A549 (cell line): ENCODE measurements around the gene CD7. TPM values are rescaled to one million over a fixed set of nuclear protein-coding genes. Genes with fewer than 3 reads are reported as not detected.

Experiments
- ATAC-seq, 2 experiments: fragments of 200-7000 bp in 1 of 2; fragments of >200 bp in 1 of 2; cut with Nextera tagmentation in 1 of 2; cut with Tn5 transposase in 1 of 2; 3 replicates each; pipeline versions ENCODE4 v1.8.0 to v1.9.1; 2018 to 2020; ENCODE audit warnings: mild to moderate bottlenecking in 1 of 2, moderate library complexity in 1 of 2
- CTCF ChIA-PET: fragments of 300-600 bp; sonication (Branson Sonifier 250); formaldehyde crosslinking; extraction: SDS; loops from one replicate; lab custom pipeline; 2021; ENCODE audit warnings: antibody characterized with exemption, inconsistent platforms; lab: Yijun Ruan, JAX
- POLR2A ChIA-PET: fragments of 350-600 bp; formaldehyde crosslinking; extraction: SDS; loops from one replicate; lab custom pipeline; 2021; ENCODE audit warnings: antibody characterized with exemption, inconsistent platforms; lab: Yijun Ruan, JAX
- DNase-seq, 2 experiments: peaks; one replicate each; pipeline versions ENCODE4 v3.0.0 to v3.0.0-alpha.2; 2011 to 2016; ENCODE audit warnings: low read depth in 1 of 2, low spot score in 1 of 2
- FAIRE-seq: peaks from 2 replicates; lab custom pipeline; 2011; peaks lifted over from hg19 to GRCh38; lab: Jason Lieb, UNC
- H3K27ac ChIP-seq, 2 experiments: fragments of >200 bp; sonication (Bioruptor Twin); formaldehyde crosslinking; 3 replicates each; pipeline ENCODE4 v1.5.1; 2016 to 2017
- H3K4me1 ChIP-seq: fragments of >200 bp; sonication (Bioruptor Twin); formaldehyde crosslinking; 3 replicates; pipeline ENCODE4 v1.6.1; 2016
- H3K4me2 ChIP-seq: fragments of >200 bp; sonication (Bioruptor Twin); formaldehyde crosslinking; 3 replicates; pipeline ENCODE4 v1.6.1; 2016
- H3K4me3 ChIP-seq: fragments of >200 bp; sonication (Bioruptor Twin); formaldehyde crosslinking; 3 replicates; pipeline ENCODE4 v1.5.1; 2016
- H3K9me3 ChIP-seq: fragments of >200 bp; sonication (Bioruptor Twin); formaldehyde crosslinking; 3 replicates; pipeline ENCODE4 v1.6.1; 2016
- BHLHE40 ChIP-seq: IDR thresholded peaks from 2 replicates; pipeline ENCODE4 v1.6.1; 2012; ENCODE audit warnings: low read depth, low read length, inconsistent platforms
- CBX2 ChIP-seq: fragments of 200-600 bp; sonication (generic); IDR thresholded peaks from 2 replicates; pipeline ENCODE4 v1.6.1; 2016; ENCODE audit warnings: low read depth, mild to moderate bottlenecking, borderline replicate concordance
- CBX8 ChIP-seq: fragments of 200-600 bp; sonication (generic); IDR thresholded peaks from 2 replicates; pipeline ENCODE4 v1.6.1; 2016
- CHD4 ChIP-seq: fragments of 200-600 bp; sonication (generic); IDR thresholded peaks from 2 replicates; pipeline ENCODE4 v1.6.1; 2016; ENCODE audit warnings: antibody characterized with exemption, mild to moderate bottlenecking, borderline replicate concordance
- EHF ChIP-seq: fragments of 250-450 bp; sonication (Bioruptor Pico); IDR thresholded peaks from 2 replicates; pipeline ENCODE4 v1.5.0; 2020; ENCODE audit warnings: mild to moderate bottlenecking
- HOXA7 ChIP-seq: fragments of 250-450 bp; sonication (Bioruptor Pico); IDR thresholded peaks from 2 replicates; pipeline ENCODE4 v1.5.0; 2020; ENCODE audit warnings: mild to moderate bottlenecking, moderate library complexity
- HOXB5 ChIP-seq: fragments of 250-450 bp; sonication (Bioruptor Pico); IDR thresholded peaks from 2 replicates; pipeline ENCODE4 v1.5.0; 2020; ENCODE audit warnings: mild to moderate bottlenecking, moderate library complexity
- KDM5A ChIP-seq: fragments of 200-600 bp; sonication (generic); IDR thresholded peaks from 2 replicates; pipeline ENCODE4 v1.6.1; 2016; ENCODE audit warnings: antibody characterized with exemption, mild to moderate bottlenecking
- MYC ChIP-seq: IDR thresholded peaks from 2 replicates; pipeline ENCODE4 v1.6.1; 2012; ENCODE audit warnings: mild to moderate bottlenecking, inconsistent platforms, low read length, improper control_type of control experiment, borderline replicate concordance
- NFE2L2 ChIP-seq: fragments of 150-350 bp; conservative IDR thresholded peaks from 2 replicates; pipeline ENCODE4 v1.6.1; 2014; ENCODE audit warnings: low read length
- NPAS2 ChIP-seq: fragments of 250-450 bp; sonication (Bioruptor Pico); IDR thresholded peaks from 2 replicates; pipeline ENCODE4 v1.8.0; 2022; ENCODE audit warnings: mild to moderate bottlenecking, moderate library complexity, borderline replicate concordance
- NR3C1 ChIP-seq: fragments of >200 bp; sonication (Bioruptor Twin); formaldehyde crosslinking; IDR thresholded peaks from 3 replicates; pipeline ENCODE4 v1.6.1; 2017
- PHF8 ChIP-seq: fragments of 200-600 bp; sonication (generic); IDR thresholded peaks from 2 replicates; pipeline ENCODE4 v1.6.1; 2016; ENCODE audit warnings: low read depth, mild to moderate bottlenecking, antibody characterized with exemption, moderate library complexity, borderline replicate concordance
- RARB ChIP-seq: fragments of 250-450 bp; sonication (Bioruptor Pico); IDR thresholded peaks from 2 replicates; pipeline ENCODE4 v1.8.0; 2021; ENCODE audit warnings: mild to moderate bottlenecking, moderate library complexity
- RCOR1 ChIP-seq: fragments of 150-350 bp; IDR thresholded peaks from 2 replicates; pipeline ENCODE4 v1.6.1; 2014; ENCODE audit warnings: antibody characterized with exemption, low read length, low read depth
- ZC3H11A ChIP-seq: fragments of 450-650 bp; IDR thresholded peaks from 2 replicates; pipeline ENCODE4 v1.6.1; 2014; ENCODE audit warnings: antibody characterized with exemption, mild to moderate bottlenecking
- ZNF302 ChIP-seq: fragments of 250-450 bp; sonication (Bioruptor Pico); IDR thresholded peaks from 2 replicates; pipeline ENCODE4 v1.9.0; 2021; ENCODE audit warnings: inconsistent platforms, mild to moderate bottlenecking, moderate library complexity
- WGBS: methylation state at CpG from one replicate; pipeline ENCODE4 v1.1.6; 2017; ENCODE audit errors: missing lambda C conversion rate; 5-methylcytosine and 5-hydroxymethylcytosine counted together
- polyA plus RNA-seq, 4 experiments: library from polyadenylated mRNA; depleted of rRNA in 3 of 4; stranded (reverse); fragments of >200 nt; fragmentation: RNase III in 1 of 4; extraction: RNeasy Plus Mini Kit Qiagen cat#74134 plus additional on column Dnase treatment in 1 of 4; gene quantifications; 2 replicates in 3 of 4; 3 replicates in 1 of 4; pipeline ENCODE4 v1.2.3, GENCODE V29; 2011 to 2017
- TF ChIP-seq, protein P1 (sequence below): fragments of 150-350 bp; IDR thresholded peaks from 2 replicates; pipeline ENCODE4 v1.6.1; 2014; ENCODE audit warnings: low read depth, mild to moderate bottlenecking, low read length
- TF ChIP-seq, protein P2 (sequence below): fragments of 450-650 bp; IDR thresholded peaks from 2 replicates; pipeline ENCODE4 v1.6.1; 2014; ENCODE audit warnings: antibody characterized with exemption
- TF ChIP-seq, protein P3 (sequence below): fragments of 200-600 bp; sonication (generic); IDR thresholded peaks from 2 replicates; pipeline ENCODE4 v1.6.1; 2016; ENCODE audit warnings: antibody characterized with exemption, mild to moderate bottlenecking, moderate library complexity

CD7 gene
- polyA plus RNA-seq, 2 of the 4 experiments (the other 2 are of a cell fraction): not detected

DNA sequence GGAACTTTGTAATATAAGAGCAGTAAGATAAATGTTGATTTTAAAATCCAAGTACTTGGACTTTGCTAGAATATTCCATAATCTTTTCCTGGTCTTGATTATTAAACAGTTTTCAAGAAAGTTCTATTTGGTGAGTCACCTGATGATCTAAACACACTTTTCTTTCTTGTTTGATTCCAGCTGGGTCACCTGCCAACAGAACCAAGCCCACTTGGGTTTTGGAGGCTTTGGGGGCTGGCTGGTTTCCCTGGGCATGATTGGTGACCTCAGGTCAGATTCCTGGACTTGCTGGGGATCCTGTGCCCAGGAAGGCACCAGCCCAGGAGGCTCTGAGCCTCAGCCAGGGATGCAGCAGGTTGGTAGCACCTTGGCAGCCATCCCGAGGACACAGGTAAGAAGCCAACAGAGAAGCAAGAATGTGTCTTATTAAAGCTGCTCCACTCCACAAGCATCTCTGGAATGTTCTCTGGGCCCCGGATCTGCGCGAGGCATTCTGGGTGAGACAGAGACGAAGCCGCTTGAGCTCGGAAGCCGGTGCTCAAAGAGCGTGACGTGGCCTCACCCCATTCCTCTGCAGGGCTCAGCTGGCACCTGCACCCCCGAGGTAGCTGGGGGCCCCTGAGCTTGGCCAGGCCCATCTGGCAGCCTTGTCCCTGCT is 38.5 kb upstream of the CD7 start (continued):
- TF ChIP-seq HOXA7 (CRISPR knock-in tag) (no peak), MYC (no peak), ZC3H11A (no peak), PHF8 (no peak), NFE2L2 (no peak), ZNF302 (CRISPR knock-in tag) (no peak)

DNA sequence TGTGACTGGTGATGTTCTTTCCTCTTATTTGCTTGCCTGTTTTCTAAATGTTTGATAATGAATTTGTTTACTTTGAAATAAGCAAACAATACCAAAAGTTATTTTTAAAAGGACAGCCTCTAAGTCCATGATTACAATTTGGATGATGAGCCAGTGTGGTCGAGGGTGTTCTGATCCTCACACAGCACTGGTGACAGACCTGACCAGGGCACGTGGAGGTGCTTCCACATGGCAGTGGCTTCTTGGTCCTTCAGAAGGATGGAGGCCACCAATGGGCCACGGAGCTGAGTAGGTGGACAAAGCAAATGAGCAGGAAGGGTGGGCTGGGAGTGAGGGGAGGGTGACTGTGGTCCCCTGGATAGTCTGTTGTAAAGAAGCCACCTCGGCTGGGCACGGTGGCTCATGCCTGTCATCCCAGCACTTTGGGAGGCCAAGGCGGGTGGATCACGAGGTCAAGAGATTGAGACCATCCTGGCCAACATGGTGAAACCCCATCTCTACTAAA is 37.4 kb upstream of the CD7 start:
- FAIRE-seq: no peak
- Histone ChIP-seq H3K4me3 (no peak overlapping the region), H3K27ac (no peak overlapping the region)
- CTCF ChIA-PET: interaction anchor here (0.6 to 5.8 kb wide), 6 partner anchors 15 to 118 kb away, joined by 3 to 44 read pairs (median 4); no protein-coding TSS in a partner anchor
- no peak for TF ChIP-seq RCOR1
- TF ChIP-seq CBX8: no peak
- no peak for TF ChIP-seq KDM5A
- no peak for TF ChIP-seq CBX2
- TF ChIP-seq, protein P1, sequence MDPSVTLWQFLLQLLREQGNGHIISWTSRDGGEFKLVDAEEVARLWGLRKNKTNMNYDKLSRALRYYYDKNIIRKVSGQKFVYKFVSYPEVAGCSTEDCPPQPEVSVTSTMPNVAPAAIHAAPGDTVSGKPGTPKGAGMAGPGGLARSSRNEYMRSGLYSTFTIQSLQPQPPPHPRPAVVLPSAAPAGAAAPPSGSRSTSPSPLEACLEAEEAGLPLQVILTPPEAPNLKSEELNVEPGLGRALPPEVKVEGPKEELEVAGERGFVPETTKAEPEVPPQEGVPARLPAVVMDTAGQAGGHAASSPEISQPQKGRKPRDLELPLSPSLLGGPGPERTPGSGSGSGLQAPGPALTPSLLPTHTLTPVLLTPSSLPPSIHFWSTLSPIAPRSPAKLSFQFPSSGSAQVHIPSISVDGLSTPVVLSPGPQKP: no peak
- no peak for TF ChIP-seq NFE2L2
- TF ChIP-seq, protein P2, sequence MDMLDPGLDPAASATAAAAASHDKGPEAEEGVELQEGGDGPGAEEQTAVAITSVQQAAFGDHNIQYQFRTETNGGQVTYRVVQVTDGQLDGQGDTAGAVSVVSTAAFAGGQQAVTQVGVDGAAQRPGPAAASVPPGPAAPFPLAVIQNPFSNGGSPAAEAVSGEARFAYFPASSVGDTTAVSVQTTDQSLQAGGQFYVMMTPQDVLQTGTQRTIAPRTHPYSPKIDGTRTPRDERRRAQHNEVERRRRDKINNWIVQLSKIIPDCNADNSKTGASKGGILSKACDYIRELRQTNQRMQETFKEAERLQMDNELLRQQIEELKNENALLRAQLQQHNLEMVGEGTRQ: no peak
- TF ChIP-seq CHD4: no peak
- no peak for TF ChIP-seq NPAS2 (CRISPR knock-in tag)
- TF ChIP-seq BHLHE40: no peak
- TF ChIP-seq NR3C1: no peak
- TF ChIP-seq, protein P3, sequence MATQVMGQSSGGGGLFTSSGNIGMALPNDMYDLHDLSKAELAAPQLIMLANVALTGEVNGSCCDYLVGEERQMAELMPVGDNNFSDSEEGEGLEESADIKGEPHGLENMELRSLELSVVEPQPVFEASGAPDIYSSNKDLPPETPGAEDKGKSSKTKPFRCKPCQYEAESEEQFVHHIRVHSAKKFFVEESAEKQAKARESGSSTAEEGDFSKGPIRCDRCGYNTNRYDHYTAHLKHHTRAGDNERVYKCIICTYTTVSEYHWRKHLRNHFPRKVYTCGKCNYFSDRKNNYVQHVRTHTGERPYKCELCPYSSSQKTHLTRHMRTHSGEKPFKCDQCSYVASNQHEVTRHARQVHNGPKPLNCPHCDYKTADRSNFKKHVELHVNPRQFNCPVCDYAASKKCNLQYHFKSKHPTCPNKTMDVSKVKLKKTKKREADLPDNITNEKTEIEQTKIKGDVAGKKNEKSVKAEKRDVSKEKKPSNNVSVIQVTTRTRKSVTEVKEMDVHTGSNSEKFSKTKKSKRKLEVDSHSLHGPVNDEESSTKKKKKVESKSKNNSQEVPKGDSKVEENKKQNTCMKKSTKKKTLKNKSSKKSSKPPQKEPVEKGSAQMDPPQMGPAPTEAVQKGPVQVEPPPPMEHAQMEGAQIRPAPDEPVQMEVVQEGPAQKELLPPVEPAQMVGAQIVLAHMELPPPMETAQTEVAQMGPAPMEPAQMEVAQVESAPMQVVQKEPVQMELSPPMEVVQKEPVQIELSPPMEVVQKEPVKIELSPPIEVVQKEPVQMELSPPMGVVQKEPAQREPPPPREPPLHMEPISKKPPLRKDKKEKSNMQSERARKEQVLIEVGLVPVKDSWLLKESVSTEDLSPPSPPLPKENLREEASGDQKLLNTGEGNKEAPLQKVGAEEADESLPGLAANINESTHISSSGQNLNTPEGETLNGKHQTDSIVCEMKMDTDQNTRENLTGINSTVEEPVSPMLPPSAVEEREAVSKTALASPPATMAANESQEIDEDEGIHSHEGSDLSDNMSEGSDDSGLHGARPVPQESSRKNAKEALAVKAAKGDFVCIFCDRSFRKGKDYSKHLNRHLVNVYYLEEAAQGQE: no peak
- TF ChIP-seq, all 56 proteins: peak for 0
- POLR2A ChIA-PET: no interaction called here
- Histone ChIP-seq H3K9me3 (no peaks in the 10 kb centered on the region), H3K4me2 (no peak overlapping the region), H3K4me1 (peaks cover 18% of the 10 kb centered on the region)
- WGBS: 70% methylated on average over 7 of the region's 7 CpGs
- DNase-seq: no peak
- no peak for ATAC-seq

DNA sequence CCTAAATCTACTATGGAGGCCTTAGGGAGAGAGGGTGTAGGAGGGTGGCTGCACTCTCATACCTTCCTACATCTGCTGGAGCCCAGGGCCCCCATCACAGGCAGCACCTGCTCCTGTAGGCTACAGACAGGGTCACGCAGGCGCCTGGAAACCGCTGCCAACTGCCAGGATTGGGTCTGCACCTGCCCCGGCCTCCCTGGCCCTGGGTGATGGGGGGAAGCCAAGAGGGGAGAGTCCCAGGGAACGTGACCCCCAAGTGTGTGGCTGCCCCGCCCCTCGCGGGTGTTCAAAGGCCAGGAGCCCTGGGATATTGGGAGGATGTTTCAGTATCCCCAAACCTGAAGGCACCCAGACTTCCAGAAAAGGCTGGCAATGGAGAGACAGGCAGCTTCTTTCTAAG is 36.1 kb upstream of the CD7 start:
- Histone ChIP-seq H3K4me3 (no peak overlapping the region), H3K4me1 (peaks cover 17% of the 10 kb centered on the region; the same call in 1 of the 3 replicates), H3K27ac (no peak overlapping the region), H3K9me3 (no peaks in the 10 kb centered on the region), H3K4me2 (no peak overlapping the region)
- ATAC-seq (no peak), DNase-seq (no peak), FAIRE-seq (no peak)
- ChIA-PET POLR2A (no interaction called here), CTCF (interaction anchor here (0.9 to 5.8 kb wide), 8 partner anchors 9 to 117 kb away, joined by 4 to 52 read pairs (median 12); partner anchors contain the start of gene SECTM1)
- 60% methylated on average over 5 of the region's 8 CpGs for WGBS
- TF ChIP-seq EHF (CRISPR knock-in tag) (no peak), RCOR1 (no peak), CBX8 (no peak), HOXB5 (CRISPR knock-in tag) (no peak), MYC (no peak), RARB (CRISPR knock-in tag) (no peak)
- TF ChIP-seq, protein P1: no peak
